Measurements from ENCODE around the gene PRKN. TPM values are rescaled to one million over a fixed set of nuclear protein-coding genes. Genes with fewer than 3 reads are reported as not detected.
"Not testable (repeated sequence)": the region's sequence is repeated elsewhere in the genome, so short reads cannot be mapped to it uniquely, and the experiment has no call there.

The PRKN gene
- total and polyA plus RNA-seq, 2 donors (not counting 1 experiment from before 2014, with no cell fraction given), result 0.43 to 4.6 TPM

DNA sequence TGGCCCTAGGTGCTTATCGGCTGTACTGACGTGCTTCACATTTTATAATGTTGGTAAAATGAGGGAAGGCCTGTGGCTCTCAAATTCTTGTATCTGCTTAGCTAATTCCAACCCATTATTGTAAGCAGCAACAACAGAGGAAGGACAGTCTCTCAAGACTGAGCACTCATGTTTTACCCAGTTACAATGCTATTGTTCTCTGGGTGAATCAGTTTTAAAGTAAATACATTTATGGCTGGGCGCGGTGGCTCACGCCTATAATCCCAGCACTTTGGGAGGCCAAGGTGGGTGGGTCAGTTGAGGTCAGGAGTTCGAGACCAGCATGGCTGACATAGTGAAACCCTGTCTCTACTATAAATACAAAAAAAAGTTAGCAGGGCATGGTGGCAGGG is 194.6 kb downstream of the PRKN start:
- Histone ChIP-seq H3K27ac (ENCODE audit: insufficient read depth, low read length) (no peak overlapping the region), H3K79me2 (ENCODE audit: control insufficient read depth, insufficient read depth, low read length) (no peaks in the 10 kb centered on the region), H3K4me1 (ENCODE audit: control insufficient read depth, extremely low read depth, insufficient read depth, low read length) (no peaks in the 10 kb centered on the region), H3K36me3 (ENCODE audit: control insufficient read depth, insufficient read depth, low read length) (no peaks in the 10 kb centered on the region), H3K9ac (ENCODE audit: insufficient read depth, low read length) (no peak overlapping the region), H4K20me1 (ENCODE audit: control insufficient read depth, extremely low read depth, insufficient read depth, low read length) (no peaks in the 10 kb centered on the region), H2AFZ (ENCODE audit: low read length) (no peak overlapping the region), H3K27me3 (ENCODE audit: control insufficient read depth, insufficient read depth, low read length) (no peaks in the 10 kb centered on the region), H3K4me2 (ENCODE audit: extremely low read depth, insufficient read depth, low read length) (no peak overlapping the region), H3K9me3 (ENCODE audit: control insufficient read depth, insufficient read depth, low read depth, low read length) (no peaks in the 10 kb centered on the region), H3K4me3 (replicated peaks in 1 of 4; ENCODE audit: control extremely low read depth in 1 of 4, insufficient read depth in 1 of 4, low read depth in 3 of 4, low read length in 4 of 4) (no peak overlapping the region)
- no peak for DNase-seq (ENCODE audit: low read depth in 2 of 2)
- TF ChIP-seq EZH2 (IDR thresholded peaks at IDR 0.05; ENCODE audit: low read length, missing control alignments), result no peak
- TF ChIP-seq, protein P1, sequence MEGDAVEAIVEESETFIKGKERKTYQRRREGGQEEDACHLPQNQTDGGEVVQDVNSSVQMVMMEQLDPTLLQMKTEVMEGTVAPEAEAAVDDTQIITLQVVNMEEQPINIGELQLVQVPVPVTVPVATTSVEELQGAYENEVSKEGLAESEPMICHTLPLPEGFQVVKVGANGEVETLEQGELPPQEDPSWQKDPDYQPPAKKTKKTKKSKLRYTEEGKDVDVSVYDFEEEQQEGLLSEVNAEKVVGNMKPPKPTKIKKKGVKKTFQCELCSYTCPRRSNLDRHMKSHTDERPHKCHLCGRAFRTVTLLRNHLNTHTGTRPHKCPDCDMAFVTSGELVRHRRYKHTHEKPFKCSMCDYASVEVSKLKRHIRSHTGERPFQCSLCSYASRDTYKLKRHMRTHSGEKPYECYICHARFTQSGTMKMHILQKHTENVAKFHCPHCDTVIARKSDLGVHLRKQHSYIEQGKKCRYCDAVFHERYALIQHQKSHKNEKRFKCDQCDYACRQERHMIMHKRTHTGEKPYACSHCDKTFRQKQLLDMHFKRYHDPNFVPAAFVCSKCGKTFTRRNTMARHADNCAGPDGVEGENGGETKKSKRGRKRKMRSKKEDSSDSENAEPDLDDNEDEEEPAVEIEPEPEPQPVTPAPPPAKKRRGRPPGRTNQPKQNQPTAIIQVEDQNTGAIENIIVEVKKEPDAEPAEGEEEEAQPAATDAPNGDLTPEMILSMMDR (conservative IDR thresholded peaks at IDR 0.05 in 1 of 2, IDR thresholded peaks at IDR 0.05 in 1 of 2; ENCODE audit: low read depth in 1 of 2, low read length in 2 of 2), result no peak

DNA sequence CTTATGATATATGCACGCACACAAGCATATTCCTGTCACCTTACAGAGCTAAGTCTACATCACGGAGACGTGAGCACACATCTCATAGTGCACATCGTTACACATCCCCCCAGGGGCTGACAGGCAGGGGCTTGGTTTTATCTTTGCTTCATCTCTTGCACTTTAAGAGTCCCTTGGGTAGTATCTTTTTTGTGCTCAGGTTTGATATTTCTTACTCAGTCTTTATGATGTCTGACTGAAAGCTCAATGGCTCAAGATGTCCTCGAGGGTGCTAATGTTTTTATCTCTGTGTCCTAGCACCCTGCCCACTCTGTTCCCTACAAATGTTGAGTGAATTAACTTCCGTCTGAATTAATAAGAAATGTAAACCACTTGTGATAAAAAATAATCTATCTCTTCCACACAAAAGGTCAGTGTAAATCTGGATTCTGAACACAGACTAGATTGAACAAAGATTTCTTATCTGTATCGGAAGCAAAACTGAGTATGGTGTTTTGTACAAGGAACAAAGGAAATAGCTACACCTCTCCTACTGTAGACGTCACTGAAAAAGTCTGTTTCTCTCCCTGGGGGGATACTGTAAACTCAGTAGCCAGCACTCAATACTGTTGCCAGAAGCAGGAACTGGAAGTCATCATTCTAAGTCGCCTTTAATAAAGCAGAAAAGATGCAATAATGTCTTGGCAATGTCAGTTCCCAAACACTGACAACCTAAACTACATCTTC is 195.1 kb downstream of the PRKN start:
- no peaks in the 10 kb centered on the region for H3K79me2 ChIP-seq (ENCODE audit: control insufficient read depth, insufficient read depth, low read length)
- DNase-seq (ENCODE audit: low read depth in 2 of 2), result no peak
- H4K20me1 ChIP-seq (ENCODE audit: control insufficient read depth, extremely low read depth, insufficient read depth, low read length), result no peaks in the 10 kb centered on the region
- H3K27ac ChIP-seq (ENCODE audit: insufficient read depth, low read length), result no peak overlapping the region
- H3K27me3 ChIP-seq (ENCODE audit: control insufficient read depth, insufficient read depth, low read length), result no peaks in the 10 kb centered on the region
- no peak overlapping the region for H3K4me3 ChIP-seq (replicated peaks in 1 of 4; ENCODE audit: control extremely low read depth in 1 of 4, insufficient read depth in 1 of 4, low read depth in 3 of 4, low read length in 4 of 4)
- no peak overlapping the region for H3K4me2 ChIP-seq (ENCODE audit: extremely low read depth, insufficient read depth, low read length)
- TF ChIP-seq, protein P1 (conservative IDR thresholded peaks at IDR 0.05 in 1 of 2, IDR thresholded peaks at IDR 0.05 in 1 of 2; ENCODE audit: low read depth in 1 of 2, low read length in 2 of 2), result no peak
- TF ChIP-seq EZH2 (IDR thresholded peaks at IDR 0.05; ENCODE audit: low read length, missing control alignments), result no peak
- H3K36me3 ChIP-seq (ENCODE audit: control insufficient read depth, insufficient read depth, low read length), result no peaks in the 10 kb centered on the region
- H3K4me1 ChIP-seq (ENCODE audit: control insufficient read depth, extremely low read depth, insufficient read depth, low read length), result no peaks in the 10 kb centered on the region
- H2AFZ ChIP-seq (ENCODE audit: low read length), result no peak overlapping the region
- H3K9ac ChIP-seq (ENCODE audit: insufficient read depth, low read length), result no peak overlapping the region
- H3K9me3 ChIP-seq (ENCODE audit: control insufficient read depth, insufficient read depth, low read depth, low read length), result no peaks in the 10 kb centered on the region

DNA sequence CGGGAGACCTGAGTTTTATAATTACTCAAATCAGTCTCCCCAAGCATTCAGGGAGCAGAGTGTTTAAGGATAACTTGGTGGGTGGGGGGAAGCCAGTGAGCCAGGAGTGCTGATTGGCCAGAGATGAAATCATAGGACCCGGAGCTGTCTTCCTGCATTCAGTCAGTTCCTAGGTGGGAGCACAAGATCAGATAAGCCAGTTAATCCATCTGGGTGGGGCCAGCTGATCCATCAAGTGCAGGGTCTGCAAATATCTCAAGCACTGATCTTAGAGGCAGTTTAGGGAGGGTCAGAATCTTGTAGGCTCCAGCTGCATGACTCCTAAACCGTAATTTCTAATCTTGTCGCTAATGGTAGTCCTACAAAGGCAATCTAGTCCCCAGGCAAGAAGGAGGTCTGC is 196.2 kb downstream of the PRKN start:
- H4K20me1 ChIP-seq (ENCODE audit: control insufficient read depth, extremely low read depth, insufficient read depth, low read length); H3K4me3 ChIP-seq (replicated peaks in 1 of 4; ENCODE audit: control extremely low read depth in 1 of 4, insufficient read depth in 1 of 4, low read depth in 3 of 4, low read length in 4 of 4); H3K4me1 ChIP-seq (ENCODE audit: control insufficient read depth, extremely low read depth, insufficient read depth, low read length); DNase-seq (ENCODE audit: low read depth in 2 of 2); H3K9ac ChIP-seq (ENCODE audit: insufficient read depth, low read length); H3K9me3 ChIP-seq (ENCODE audit: control insufficient read depth, insufficient read depth, low read depth, low read length); H3K27ac ChIP-seq (ENCODE audit: insufficient read depth, low read length); H3K27me3 ChIP-seq (ENCODE audit: control insufficient read depth, insufficient read depth, low read length); H3K79me2 ChIP-seq (ENCODE audit: control insufficient read depth, insufficient read depth, low read length); H3K4me2 ChIP-seq (ENCODE audit: extremely low read depth, insufficient read depth, low read length); H2AFZ ChIP-seq (ENCODE audit: low read length); H3K36me3 ChIP-seq (ENCODE audit: control insufficient read depth, insufficient read depth, low read length): not testable (repeated sequence)

Measured in fibroblast of lung (primary cell).